ENCODE data around the gene SLC12A5.
A peak's percentile ranks its signal among the peaks of the same experiment; 100 is the strongest.

Gene SLC12A5

GRCh38 chr20:46030284-46031013, 1.4 kb downstream of the SLC12A5 start:
- DNase-seq: no peak

GRCh38 chr20:46031014-46031569, 2.1 kb downstream of the SLC12A5 start:
- no peak for DNase-seq

GRCh38 chr20:46031701-46032254, 2.8 kb downstream of the SLC12A5 start:
- DNase-seq: peak; percentile 61

GRCh38 chr20:46034039-46034438, 5.0 kb downstream of the SLC12A5 start:
- DNase-seq: no peak

GRCh38 chr20:46035253-46035652, 6.2 kb downstream of the SLC12A5 start:
- no peak for DNase-seq

- DNase-seq: peak; percentile 12
These were observed 6.7 kb downstream of the SLC12A5 start for GRCh38 chr20:46035713-46036112.

GRCh38 chr20:46036370-46036769, 7.4 kb downstream of the SLC12A5 start:
- DNase-seq: peak; percentile 29

GRCh38 chr20:46037036-46037435, 8.0 kb downstream of the SLC12A5 start:
- DNase-seq: no peak

GRCh38 chr20:46040902-46041535, 12.0 kb downstream of the SLC12A5 start:
- no peak for DNase-seq

GRCh38 chr20:46043556-46043955, 14.5 kb downstream of the SLC12A5 start:
- no peak for DNase-seq

- no peak for DNase-seq
These were observed 15.9 kb downstream of the SLC12A5 start for GRCh38 chr20:46044896-46045295.

GRCh38 chr20:46046588-46047310, 17.7 kb downstream of the SLC12A5 start:
- no peak for DNase-seq

GRCh38 chr20:46047821-46048220, 18.8 kb downstream of the SLC12A5 start:
- DNase-seq: no peak

GRCh38 chr20:46049190-46049589, 20.2 kb downstream of the SLC12A5 start:
- no peak for DNase-seq

GRCh38 chr20:46049815-46050214, 20.8 kb downstream of the SLC12A5 start:
- no peak for DNase-seq

GRCh38 chr20:46050444-46050843, 21.4 kb downstream of the SLC12A5 start:
- no peak for DNase-seq

GRCh38 chr20:46050885-46051284, 21.9 kb downstream of the SLC12A5 start:
- no peak for DNase-seq

GRCh38 chr20:46051556-46052308, 22.7 kb downstream of the SLC12A5 start:
- DNase-seq: peak; percentile 37

- DNase-seq: no peak
These were observed 24.4 kb downstream of the SLC12A5 start for GRCh38 chr20:46053416-46053815.

GRCh38 chr20:46054606-46055005, 25.6 kb downstream of the SLC12A5 start:
- DNase-seq: no peak

- DNase-seq: no peak
These were observed 26.3 kb downstream of the SLC12A5 start for GRCh38 chr20:46055269-46055668.

GRCh38 chr20:46056027-46056833, 27.2 kb downstream of the SLC12A5 start:
- no peak for DNase-seq

All from DMS79 (cell line).